Activated CD4-positive, CD25-positive, alpha-beta regulatory T cell treated with anti-CD3 and anti-CD28 coated beads, Interleukin-2, amount 50 U/mL, for 24 hours (primary cell): Measurements from ENCODE around the gene DLGAP1.

Source experiments
- ATAC-seq, 2 donors: fragments of 150-1000 bp; cut with Tn5 transposase; one replicate each; pipeline ENCODE4 v1.10.0; 2021; ENCODE audit warnings: mild to moderate bottlenecking in 1 of 2, moderate library complexity in 1 of 2

Gene DLGAP1

DNA sequence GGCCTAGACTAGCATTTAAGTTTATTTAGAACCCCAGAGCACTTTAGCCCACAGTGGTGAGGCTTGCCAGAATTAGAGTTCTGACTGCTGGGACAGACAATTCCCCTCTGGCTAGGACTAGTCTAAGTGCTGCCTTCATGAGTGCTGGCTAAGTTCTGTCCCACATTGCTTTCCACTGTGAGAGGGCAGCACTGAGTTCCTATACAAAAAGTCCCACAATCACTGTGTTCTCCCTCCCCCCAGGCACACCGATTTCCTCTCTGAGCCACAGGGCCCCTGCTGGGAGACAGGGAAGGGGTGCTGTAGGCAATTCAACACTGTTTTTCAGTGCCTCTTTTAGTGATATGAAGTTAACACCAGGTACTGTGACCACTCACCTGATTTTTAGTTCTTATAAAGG is 310.9 kb downstream of the DLGAP1 start:
- no peak for ATAC-seq

- ATAC-seq, result no peak
Measured at GRCh38 chr18:4143585-4143984, 311.5 kb downstream of the DLGAP1 start.

- no peak for ATAC-seq
Measured at GRCh38 chr18:4142876-4143275, 312.2 kb downstream of the DLGAP1 start.

DNA sequence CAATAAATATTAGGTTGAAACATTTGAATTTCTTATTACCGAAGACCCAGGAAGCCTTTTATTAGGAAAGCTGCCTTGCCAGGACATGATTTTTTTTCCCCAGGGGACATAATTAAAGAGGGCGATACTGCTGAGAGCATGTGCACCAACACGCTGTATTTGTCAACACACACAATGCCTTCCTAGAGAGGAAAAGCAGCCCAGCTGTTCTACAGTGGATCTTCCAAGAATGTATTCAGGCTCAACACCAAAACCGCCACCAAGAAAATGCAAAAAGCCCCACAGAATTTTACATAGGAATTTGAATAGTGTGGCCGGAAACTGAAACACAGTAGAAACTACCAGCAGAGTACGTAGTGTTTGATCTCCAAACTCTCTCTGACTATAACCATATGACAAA is 320.4 kb downstream of the DLGAP1 start:
- no peak for ATAC-seq

GRCh38 chr18:4130734-4131719 is 324.1 kb downstream of the DLGAP1 start:
- no peak for ATAC-seq

DNA sequence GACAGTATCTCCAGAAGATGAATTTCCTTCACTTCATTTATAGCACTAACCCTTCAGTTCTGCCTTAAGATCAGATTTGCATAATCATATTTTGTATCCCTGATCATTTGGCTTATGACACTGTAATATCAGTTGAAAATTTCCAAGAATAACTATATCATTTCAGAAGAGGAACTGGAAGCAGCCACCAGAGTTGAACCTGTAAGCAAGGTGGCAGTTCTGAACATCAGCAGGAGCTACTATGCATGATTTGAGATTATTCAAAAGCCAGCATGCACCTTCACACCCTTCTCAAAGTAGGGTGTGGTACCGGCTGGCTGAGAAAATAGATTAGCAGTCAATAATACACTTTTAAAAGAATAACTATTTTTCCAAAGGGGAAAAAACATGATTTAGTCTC is 328.2 kb downstream of the DLGAP1 start:
- ATAC-seq, result no peak

DNA sequence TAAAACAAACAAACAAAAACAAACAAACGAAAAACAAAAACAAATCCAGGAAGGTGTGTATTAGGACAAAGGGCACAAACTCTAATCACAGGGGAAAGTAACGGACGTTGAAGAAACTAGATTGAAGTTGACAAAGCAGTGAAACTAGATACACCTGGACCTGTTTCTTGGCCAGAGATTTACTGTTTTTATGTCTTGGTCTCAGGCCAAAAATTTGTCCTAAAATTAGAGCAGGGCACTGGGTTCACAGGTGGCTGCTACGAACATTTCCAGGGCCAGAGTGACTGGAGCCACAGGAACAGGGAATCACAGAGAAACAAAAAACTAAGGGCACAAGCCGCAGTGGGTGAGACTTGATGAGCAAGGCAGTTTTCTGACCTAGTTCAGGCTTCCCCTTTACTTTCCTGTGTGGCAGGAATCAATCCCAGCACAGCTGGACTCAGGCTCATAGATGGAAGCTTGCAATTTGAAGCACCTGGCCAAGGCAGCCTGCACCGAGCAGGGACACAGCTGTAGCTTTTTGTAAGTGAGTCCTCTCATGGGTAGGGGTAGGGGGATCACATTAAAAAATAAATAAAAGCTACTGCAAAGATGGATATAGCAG is 329.4 kb downstream of the DLGAP1 start:
- ATAC-seq, result no peak

DNA sequence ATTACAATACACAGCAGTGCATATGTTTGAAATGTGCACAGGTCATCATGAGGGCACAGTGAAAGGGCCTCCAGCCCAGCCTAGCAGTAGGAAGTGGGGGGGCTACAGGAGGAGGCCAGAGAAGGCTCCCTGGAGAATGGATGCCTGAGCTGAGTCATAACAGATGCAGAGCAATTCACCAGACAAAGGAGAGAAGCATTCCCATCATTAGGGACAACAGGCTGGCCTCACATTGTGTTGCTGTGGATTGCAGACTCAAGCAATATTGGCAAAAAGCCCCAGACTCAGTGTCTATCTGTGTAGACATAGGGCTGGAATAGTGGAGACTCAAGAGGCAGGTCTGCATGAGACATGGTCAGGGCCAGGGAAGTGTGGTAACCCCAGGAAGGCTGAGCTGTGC is 329.9 kb downstream of the DLGAP1 start:
- no peak for ATAC-seq

DNA sequence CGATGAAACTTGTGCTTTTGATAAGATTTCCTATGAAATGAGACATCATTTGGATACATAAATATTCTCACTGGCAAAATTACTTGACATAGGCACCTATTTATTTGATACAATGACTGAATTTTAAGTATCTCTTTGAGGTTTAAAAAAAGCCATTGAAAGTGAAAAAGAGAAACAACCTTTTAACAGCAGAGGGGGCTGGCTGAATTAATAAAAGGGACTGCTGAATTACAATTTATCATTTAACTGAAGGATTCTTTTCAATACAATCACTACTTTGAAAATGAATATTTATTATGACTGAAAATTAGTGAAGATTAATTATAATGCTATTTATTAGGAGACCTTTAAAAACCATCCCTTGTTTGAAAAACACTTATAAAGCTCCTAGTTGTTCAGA is 335.3 kb downstream of the DLGAP1 start:
- ATAC-seq, result no peak

DNA sequence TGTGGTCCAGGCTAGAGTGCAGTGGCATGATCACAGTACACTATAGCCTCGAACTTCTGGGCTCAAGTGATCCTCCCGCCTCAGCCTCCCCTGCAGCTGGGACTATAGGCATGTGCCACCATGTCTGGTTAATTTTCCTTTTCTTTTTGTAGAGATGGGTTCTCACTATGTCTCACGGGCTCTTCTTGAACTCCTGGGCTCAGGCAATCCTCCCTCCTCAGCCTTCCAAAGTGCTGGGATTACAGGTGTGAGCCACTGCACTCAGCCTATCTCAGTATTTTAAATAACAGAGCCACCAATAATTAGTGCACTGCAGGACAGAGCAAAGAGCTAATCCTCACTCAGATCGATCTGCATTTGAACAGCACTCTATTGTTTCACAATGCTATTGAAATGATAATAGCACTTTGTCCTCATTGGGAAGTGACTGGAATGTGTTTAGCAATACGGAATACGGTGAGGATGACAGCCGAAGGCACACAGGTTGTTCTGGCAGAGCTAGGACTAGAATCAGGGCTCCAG is 335.9 kb downstream of the DLGAP1 start:
- ATAC-seq, result no peak

DNA sequence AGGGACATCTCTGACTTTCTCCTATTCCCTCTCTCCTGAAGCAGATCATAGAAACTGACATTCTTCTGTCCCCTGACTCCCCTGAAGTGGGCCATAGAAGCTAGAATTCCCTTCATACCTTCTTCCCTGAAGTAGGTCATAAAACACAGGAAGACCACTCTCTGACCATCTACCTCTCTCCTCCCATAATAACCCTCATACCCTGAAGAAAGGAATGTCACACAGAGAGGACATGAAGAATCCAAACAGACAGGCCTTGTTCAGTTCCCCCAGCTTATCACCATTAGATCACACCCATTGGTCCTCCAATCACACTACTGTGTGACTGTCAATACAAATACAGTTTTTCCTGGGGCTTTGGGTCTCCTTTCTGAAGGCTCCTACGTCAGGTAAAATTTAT is 347.1 kb downstream of the DLGAP1 start:
- no peak for ATAC-seq

DNA sequence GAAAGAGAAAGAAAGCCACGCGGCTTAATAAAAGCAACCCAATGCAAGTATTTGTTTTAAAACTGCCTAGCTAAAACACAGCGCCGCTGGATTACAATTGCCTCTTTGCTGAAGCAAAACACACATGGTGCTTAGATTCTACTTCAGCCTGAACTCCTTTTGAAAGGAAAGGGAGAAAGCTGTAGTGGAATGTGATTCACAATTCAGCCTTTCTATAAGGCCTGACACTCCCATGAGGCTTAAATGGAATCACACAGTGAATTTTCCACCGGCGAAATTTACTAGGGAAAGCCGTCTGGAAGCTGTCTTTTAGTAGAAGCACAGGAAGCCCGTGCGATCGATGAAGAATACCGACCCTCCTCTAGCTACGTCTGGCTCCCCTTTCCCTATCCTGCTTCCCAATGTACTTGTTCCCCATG is 348.0 kb downstream of the DLGAP1 start:
- ATAC-seq, result no peak

- ATAC-seq, result no peak
Measured at GRCh38 chr18:4106407-4107033, 348.6 kb downstream of the DLGAP1 start.

- ATAC-seq, result no peak
Measured at GRCh38 chr18:4102901-4103300, 352.2 kb downstream of the DLGAP1 start.

DNA sequence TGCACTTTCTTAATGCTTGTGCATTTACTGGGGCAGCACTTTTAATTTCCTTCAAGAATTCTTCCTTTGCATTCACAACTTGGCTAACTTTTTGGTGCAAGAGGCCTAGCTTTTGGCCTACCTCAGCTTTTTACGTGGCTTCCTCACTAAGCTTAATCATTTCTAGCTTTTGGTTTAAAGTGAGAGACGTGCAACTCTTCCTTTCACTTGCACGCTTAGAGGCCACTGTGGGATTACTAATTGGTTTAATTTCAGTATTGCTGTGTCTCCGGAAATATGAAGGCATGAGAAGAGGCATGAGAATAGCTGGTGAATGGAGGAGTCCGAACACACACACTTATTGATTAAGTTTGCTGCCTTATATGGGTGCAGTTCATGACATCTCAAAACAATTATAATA is 354.1 kb downstream of the DLGAP1 start:
- no peak for ATAC-seq

GRCh38 chr18:4096486-4096885 is 358.6 kb downstream of the DLGAP1 start:
- no peak for ATAC-seq

- no peak for ATAC-seq
Measured at GRCh38 chr18:4093676-4094075, 361.4 kb downstream of the DLGAP1 start.

- ATAC-seq, result no peak
Measured at GRCh38 chr18:4084382-4084900, 370.7 kb downstream of the DLGAP1 start.

GRCh38 chr18:4078246-4078645 is 376.9 kb downstream of the DLGAP1 start:
- no peak for ATAC-seq

- ATAC-seq, result no peak
Measured at GRCh38 chr18:4077721-4078120, 377.4 kb downstream of the DLGAP1 start.

DNA sequence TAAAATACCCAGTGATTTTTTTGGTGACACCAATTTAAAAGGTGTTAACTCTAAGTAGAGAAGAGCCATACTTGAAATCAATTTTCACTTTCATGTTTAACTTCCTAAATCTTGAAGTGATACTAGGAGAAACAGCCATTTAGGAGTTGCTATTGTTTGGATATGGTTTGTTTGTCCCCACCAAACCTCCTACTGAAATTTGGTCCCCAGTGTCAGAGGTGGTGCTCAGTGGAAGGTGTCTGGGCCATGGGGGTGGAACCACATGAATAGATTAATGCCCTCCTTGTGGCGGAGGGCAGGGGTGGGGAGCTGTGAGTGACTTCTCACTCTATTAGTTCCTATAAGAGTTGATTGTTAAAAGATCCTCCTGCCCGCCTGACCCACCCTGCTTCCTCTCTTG is 377.9 kb downstream of the DLGAP1 start:
- ATAC-seq, result no peak

GRCh38 chr18:4074647-4075046 is 380.5 kb downstream of the DLGAP1 start:
- no peak for ATAC-seq

- no peak for ATAC-seq
Measured at GRCh38 chr18:4069183-4069582, 385.9 kb downstream of the DLGAP1 start.
